Epithelial cell of esophagus (primary cell): ENCODE results near the gene TUBA1C.
"Not testable (repeated sequence)": the region's sequence is repeated elsewhere in the genome, so short reads cannot be mapped to it uniquely, and the experiment has no call there.

Source experiments
- DNase-seq: peaks from one replicate; pipeline ENCODE4 v3.0.0; 2010; ENCODE audit warnings: low read depth
- H3K4me3 ChIP-seq: 2 replicates; pipeline ENCODE4 v1.5.1; 2011; ENCODE audit warnings: mild to moderate bottlenecking, low read length, control low read depth
- TF ChIP-seq, protein P1 (sequence below): IDR thresholded peaks from 2 replicates; pipeline ENCODE4 v1.5.1; 2011; ENCODE audit warnings: low read depth, mild to moderate bottlenecking, low read length, control low read depth, inconsistent platforms; ENCODE audit not compliant: insufficient read depth; ENCODE audit errors: missing control alignments

The TUBA1C gene

DNA sequence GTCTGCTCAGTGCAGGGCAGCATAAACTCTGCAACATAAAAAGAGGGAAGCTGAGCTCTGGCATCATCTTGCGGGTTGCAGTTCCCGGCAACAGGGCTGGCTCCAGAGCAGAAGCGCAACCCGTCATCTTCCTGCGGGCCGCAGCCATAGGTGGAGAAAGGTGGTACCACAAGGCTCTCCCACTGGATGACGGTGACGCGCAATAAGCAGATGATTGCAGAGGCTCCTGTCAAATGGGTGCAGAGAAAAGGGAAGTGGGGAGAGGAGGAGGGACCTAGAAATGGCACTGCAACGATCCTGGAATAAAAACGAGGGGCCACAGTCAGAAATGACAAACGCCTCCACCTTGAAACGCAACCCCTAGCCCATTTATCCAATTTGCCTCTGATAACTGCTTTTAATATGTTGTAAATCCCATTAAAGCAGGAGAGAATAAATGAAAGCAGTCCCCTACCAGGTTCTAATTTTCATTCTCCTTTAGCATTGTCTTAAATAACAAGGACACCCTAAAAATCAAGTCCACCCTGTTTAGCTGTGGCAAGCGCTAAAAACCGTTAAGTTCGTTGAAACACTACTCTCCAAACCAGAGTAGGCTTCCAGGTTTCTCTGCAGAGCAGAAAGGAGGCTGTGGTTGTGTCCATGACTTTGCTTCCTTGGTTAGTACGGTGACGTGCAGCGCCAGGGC, 30.9 kb upstream of the TUBA1C start:
- H3K4me3 ChIP-seq, result peak overlapping the region; percentile 26

DNA sequence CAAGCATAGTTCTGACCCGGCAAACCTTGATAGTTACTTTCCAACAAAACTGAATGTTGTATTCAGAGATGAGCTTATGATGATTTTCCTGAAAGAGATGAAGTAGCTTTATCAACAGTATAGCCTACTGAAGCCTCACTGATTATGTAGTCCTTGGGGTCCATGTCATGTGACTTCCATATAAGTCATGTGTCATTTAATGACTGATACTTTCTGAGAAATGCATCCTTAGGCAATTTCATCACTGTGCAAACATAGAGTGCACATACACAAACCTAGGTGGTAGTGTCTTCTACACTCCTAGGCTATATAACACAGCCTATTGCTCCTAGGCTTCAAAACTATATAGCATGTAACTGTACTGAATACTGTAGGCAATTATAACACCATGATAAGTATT, 28.5 kb upstream of the TUBA1C start:
- TF ChIP-seq, protein P1, sequence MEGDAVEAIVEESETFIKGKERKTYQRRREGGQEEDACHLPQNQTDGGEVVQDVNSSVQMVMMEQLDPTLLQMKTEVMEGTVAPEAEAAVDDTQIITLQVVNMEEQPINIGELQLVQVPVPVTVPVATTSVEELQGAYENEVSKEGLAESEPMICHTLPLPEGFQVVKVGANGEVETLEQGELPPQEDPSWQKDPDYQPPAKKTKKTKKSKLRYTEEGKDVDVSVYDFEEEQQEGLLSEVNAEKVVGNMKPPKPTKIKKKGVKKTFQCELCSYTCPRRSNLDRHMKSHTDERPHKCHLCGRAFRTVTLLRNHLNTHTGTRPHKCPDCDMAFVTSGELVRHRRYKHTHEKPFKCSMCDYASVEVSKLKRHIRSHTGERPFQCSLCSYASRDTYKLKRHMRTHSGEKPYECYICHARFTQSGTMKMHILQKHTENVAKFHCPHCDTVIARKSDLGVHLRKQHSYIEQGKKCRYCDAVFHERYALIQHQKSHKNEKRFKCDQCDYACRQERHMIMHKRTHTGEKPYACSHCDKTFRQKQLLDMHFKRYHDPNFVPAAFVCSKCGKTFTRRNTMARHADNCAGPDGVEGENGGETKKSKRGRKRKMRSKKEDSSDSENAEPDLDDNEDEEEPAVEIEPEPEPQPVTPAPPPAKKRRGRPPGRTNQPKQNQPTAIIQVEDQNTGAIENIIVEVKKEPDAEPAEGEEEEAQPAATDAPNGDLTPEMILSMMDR, result no peak
- DNase-seq, result no peak

More for the DNA sequence above, 30.9 kb upstream of the TUBA1C start:
- TF ChIP-seq, protein P1, result no peak
- DNase-seq, result no peak

DNA sequence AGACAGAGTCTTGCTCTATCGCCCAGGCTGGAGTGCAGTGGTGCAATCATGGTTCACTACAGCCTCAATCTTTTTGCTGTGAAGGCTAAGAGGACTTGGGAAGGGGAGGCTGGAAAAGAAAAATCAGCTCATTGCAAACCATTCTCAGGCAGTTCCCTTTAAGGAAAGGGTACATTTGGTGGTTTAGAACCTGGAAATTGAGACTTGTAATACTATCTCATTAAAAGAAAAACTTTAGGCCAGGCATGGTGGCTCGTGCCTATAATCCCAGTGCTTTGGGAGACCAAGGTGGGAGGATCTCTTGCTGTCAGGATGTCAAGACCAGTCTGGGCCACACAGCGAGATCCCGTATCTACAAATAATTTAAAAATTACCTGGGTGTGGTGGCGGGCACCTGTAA, 21.3 kb upstream of the TUBA1C start:
- TF ChIP-seq, protein P1, result no peak
- DNase-seq, result no peak
- H3K4me3 ChIP-seq, result no peak overlapping the region

More for the DNA sequence above, 28.5 kb upstream of the TUBA1C start:
- no peak overlapping the region for H3K4me3 ChIP-seq

DNA sequence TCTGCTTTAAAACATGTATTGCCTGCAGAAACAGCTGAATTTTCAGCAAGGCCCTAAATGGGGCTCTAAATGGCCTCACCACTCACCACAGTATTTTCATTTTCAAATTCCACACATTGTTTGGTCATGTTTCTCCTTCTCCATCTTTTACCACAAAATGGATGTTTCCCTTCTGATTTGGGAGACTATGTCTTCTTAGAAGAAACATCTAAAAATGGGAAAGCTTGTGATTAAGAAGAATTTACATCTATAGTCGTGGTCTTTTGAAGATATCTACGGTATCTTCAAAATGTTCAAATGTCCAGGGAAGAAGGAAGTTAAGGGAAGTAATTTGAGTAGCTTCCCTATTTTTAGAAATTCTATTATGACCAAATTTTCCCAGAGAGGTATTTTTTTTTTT, 20.7 kb upstream of the TUBA1C start:
- H3K4me3 ChIP-seq, result no peak overlapping the region
- TF ChIP-seq, protein P1, result no peak
- no peak for DNase-seq

DNA sequence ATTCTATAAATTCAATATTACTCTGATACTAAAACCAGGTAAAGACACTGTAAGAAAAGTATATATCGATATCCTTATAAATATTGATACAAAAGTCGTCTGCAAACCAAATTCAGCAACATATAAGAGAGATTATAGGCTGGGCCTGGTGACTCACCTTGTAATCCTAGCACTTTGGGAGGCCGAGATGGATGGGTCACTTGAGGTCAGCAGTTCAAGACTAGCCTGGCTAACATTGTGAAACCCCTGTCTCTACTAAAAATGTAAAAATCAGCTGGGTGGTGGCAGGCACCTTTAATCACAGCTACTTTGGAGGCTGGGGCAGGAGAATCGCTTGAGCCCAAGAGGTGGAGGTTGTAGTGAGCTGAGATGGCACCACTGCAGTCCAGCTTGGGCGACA, 13.5 kb upstream of the TUBA1C start:
- TF ChIP-seq, protein P1, result no peak
- no peak for DNase-seq
- no peak overlapping the region for H3K4me3 ChIP-seq

DNA sequence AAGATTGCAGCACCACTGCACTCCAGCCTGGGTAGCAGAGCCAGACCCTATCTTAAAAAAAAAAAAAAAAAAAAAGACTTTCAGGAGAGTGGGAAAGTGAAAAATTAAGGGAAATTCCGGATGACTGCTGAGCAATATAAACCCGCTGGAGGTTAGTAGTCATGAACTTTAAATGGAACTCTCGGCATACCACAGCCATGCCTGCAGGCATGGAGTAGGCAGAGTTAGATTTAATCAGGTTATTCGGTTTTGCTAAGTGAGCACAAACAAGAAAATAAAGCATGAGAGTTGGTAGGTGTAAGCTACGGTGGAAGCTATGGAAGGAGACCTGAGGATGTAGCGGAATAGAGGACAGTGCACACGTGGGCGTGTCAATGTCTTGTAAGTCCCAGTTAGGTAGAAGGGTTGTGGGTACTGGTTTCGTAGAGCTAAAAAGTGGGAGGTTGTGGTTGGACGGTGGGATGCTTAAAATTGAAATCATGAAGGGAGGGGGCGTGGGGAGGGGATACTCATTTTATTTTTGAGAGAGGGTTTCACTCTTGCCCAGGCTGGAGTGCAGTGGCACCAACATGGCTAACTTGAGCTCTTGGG, 11.8 kb upstream of the TUBA1C start:
- DNase-seq, result peak; percentile 27
- TF ChIP-seq, protein P1, result no peak
- no peak overlapping the region for H3K4me3 ChIP-seq

DNA sequence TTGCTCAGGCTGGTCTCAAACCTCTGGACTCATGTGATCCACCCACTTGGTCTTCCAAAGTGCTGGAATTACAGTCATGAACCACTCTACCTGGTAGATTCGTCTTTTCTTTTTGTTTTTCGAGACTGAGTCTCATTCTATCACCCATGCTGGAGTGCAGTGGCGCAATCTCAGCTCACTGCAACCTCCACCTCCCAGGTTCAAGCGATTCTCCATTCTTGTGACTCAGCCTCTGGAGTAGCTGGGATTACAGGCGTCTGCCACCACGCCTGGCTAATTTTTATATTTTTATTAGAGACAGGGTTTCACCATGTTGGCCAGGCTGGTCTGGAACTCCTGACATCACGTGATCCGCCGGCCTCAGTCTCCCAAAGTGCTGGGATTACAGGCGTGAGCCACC, 9.4 kb upstream of the TUBA1C start:
- DNase-seq, H3K4me3 ChIP-seq: not testable (repeated sequence)
